ENCODE results near the gene FLNB. TPM values are rescaled to one million over a fixed set of nuclear protein-coding genes. Genes with fewer than 3 reads are reported as not detected.

The FLNB gene
- total RNA-seq, 3 donors from 2014 or later (not counting 1 experiment from before 2014, with no cell fraction given) = 24.6 to 30.8 (median 26.6) TPM

DNA sequence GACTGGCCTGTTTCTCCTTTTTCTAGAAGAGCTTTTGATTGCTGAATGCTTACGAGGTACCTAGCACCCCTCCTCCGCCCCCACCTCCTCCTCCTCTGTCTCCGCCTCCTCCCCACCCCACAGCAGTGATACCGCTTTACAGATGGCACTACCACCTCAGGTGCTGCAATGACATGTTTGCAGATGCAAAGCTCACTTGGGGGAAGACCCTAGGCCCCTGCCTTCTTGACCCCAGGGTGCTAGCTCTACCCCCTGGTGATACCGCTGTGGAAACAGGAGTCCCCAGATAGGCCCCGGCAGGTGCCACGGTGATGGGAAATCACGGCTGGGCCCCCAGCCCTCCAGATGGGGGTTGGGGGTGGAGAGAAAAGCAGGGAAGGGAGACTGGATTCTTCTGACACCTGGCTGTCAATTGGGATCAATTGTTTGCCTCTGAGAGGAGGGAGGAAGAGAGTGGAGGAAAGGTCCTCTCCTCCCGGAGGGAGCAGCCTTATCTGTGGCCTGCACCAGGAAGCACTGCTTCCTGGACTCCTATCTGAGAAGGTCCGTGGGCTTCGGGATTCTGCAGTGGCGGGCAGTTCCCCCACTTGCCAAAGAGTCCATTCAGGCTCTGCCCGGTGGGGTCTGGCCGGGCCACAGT, 164.9 kb downstream of the FLNB start:
- 74% methylated on average over 14 of the region's 14 CpGs for whole genome bisulfite sequencing (ENCODE audit: insufficient coverage)
- no peaks in the 10 kb centered on the region for H3K9me3 ChIP-seq (ENCODE audit: control insufficient read depth, insufficient read depth, low read length)
- H3K4me3 Mint-ChIP-seq = no peak overlapping the region
- H3K36me3 ChIP-seq (ENCODE audit: control insufficient read depth, insufficient read depth, low read length) = peaks cover 4% of the 10 kb centered on the region
- no peaks in the 10 kb centered on the region for H3K36me3 Mint-ChIP-seq
- H3K27ac ChIP-seq (ENCODE audit: low read length) = no peak overlapping the region
- peaks cover 2% of the 10 kb centered on the region for H3K27me3 ChIP-seq (ENCODE audit: control insufficient read depth, insufficient read depth, low read length)
- no peak overlapping the region for H3K4me3 ChIP-seq (ENCODE audit: low read length)
- peaks cover 0 to 6% of the 10 kb centered on the region in 2 donors for H3K4me1 Mint-ChIP-seq
- DNase-seq = no peak
- TF ChIP-seq CTCF (IDR thresholded peaks at IDR 0.05) = no peak
- no peak overlapping the region for H3K27ac Mint-ChIP-seq
- H3K27me3 Mint-ChIP-seq (ENCODE audit: low read depth in 2 of 2) = peaks cover 0 to 8% of the 10 kb centered on the region in 2 donors
- intact Hi-C loops (cut with micrococcal nuclease) = no loop called here
- peaks cover 13% of the 10 kb centered on the region for H3K4me1 ChIP-seq (ENCODE audit: control insufficient read depth, insufficient read depth, low read length)
- no peak for ATAC-seq
- no peaks in the 10 kb centered on the region for H3K9me3 Mint-ChIP-seq

DNA sequence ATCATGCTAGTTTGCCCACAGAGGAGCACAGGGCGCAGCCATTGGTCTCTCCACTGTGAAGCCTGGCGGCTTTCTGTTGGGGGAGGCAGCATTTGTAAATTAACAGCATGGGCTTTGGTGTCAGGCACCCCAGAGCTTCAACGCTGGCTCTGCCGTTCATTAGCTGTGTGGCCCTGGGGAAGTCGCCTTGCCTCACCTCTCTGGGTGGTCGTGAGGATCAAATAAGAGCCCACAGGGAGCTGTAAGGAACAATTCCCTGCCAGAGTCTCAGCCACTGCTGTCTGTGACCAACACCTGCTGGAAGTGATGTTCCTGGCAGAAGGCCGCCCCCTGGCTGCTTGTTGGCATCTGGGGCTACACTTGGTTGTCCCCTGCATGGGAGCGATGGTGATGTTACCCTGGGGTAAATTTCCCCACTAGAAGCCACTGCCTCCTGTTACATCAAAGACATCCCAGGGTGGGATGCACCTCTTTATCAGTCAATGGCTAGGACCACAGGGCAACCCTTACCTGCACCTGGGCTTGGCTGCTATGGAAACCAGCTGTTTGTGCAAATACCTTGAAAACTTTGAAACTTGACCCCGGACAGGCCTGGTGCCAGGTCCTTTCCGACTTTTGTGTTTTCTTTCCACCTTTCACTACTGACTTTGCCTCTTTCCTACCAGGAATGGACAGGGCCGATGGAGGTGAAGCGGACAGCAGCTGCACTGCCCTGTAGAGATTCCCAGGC, 165.6 kb downstream of the FLNB start:
- H3K27ac ChIP-seq (ENCODE audit: low read length) = no peak overlapping the region
- Mint-ChIP-seq H3K27ac (no peak overlapping the region), H3K9me3 (no peaks in the 10 kb centered on the region), H3K36me3 (no peaks in the 10 kb centered on the region), H3K4me1 (peaks cover 0 to 12% of the 10 kb centered on the region in 2 donors), H3K4me3 (no peak overlapping the region), H3K27me3 (ENCODE audit: low read depth in 2 of 2) (peaks cover 0 to 10% of the 10 kb centered on the region in 2 donors)
- H3K27me3 ChIP-seq (ENCODE audit: control insufficient read depth, insufficient read depth, low read length) = peaks cover 2% of the 10 kb centered on the region
- ATAC-seq = no peak
- H3K36me3 ChIP-seq (ENCODE audit: control insufficient read depth, insufficient read depth, low read length) = peaks cover 4% of the 10 kb centered on the region
- DNase-seq = peak in 1 of 2 donors; percentile 53
- intact Hi-C loops (cut with micrococcal nuclease) = no loop called here
- H3K4me3 ChIP-seq (ENCODE audit: low read length) = no peak overlapping the region
- no peaks in the 10 kb centered on the region for H3K9me3 ChIP-seq (ENCODE audit: control insufficient read depth, insufficient read depth, low read length)
- WGBS (ENCODE audit: insufficient coverage) = 73% methylated on average over 12 of the region's 12 CpGs
- TF ChIP-seq CTCF (IDR thresholded peaks at IDR 0.05) = no peak
- peaks cover 19% of the 10 kb centered on the region for H3K4me1 ChIP-seq (ENCODE audit: control insufficient read depth, insufficient read depth, low read length)

DNA sequence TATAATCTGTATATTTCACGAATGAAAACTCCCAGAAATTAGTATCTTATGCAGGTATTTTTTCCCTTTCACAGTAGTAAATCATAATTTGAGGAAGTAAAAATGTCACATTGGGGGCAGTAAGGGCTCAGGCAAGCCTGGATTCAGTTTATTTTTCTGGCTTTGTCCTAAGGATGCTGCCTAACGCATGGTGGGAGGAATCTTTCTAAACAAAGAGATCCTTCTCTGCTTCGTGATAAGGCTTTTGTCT, 166.9 kb downstream of the FLNB start:
- Histone ChIP-seq H3K27me3 (ENCODE audit: control insufficient read depth, insufficient read depth, low read length) (peaks cover 2% of the 10 kb centered on the region), H3K4me1 (ENCODE audit: control insufficient read depth, insufficient read depth, low read length) (peaks cover 21% of the 10 kb centered on the region), H3K4me3 (ENCODE audit: low read length) (no peak overlapping the region), H3K9me3 (ENCODE audit: control insufficient read depth, insufficient read depth, low read length) (no peaks in the 10 kb centered on the region), H3K27ac (ENCODE audit: low read length) (no peak overlapping the region), H3K36me3 (ENCODE audit: control insufficient read depth, insufficient read depth, low read length) (no peaks in the 10 kb centered on the region)
- intact Hi-C loops (cut with micrococcal nuclease) = no loop called here
- Mint-ChIP-seq H3K4me3 (no peak overlapping the region), H3K9me3 (no peaks in the 10 kb centered on the region), H3K27ac (no peak overlapping the region), H3K27me3 (ENCODE audit: low read depth in 2 of 2) (peaks cover 0 to 10% of the 10 kb centered on the region in 2 donors), H3K36me3 (no peaks in the 10 kb centered on the region), H3K4me1 (peaks cover 0 to 12% of the 10 kb centered on the region in 2 donors)
- no peak for TF ChIP-seq CTCF (IDR thresholded peaks at IDR 0.05)
- no peak for DNase-seq
- ATAC-seq = no peak
- WGBS (ENCODE audit: insufficient coverage) = 49% methylated on average over 2 of the region's 3 CpGs
